ENCODE results near the gene SLC6A20. TPM values are rescaled to one million over a fixed set of nuclear protein-coding genes. Genes with fewer than 3 reads are reported as not detected.
"Not testable (repeated sequence)": the region's sequence is repeated elsewhere in the genome, so short reads cannot be mapped to it uniquely, and the experiment has no call there.

The SLC6A20 gene
- total RNA-seq, 1 donor from 2014 or later: not detected

- Mint-ChIP-seq H3K36me3 (ENCODE audit: low read depth) (no peaks in the 10 kb centered on the region), H3K9me3 (no peaks in the 10 kb centered on the region), H3K27ac (no peak overlapping the region), H3K27me3 (no peaks in the 10 kb centered on the region), H3K4me3 (no peak overlapping the region), H3K4me1 (peaks cover 3% of the 10 kb centered on the region)
- TF ChIP-seq CTCF (IDR thresholded peaks at IDR 0.05): no peak
- intact Hi-C loops (cut with micrococcal nuclease): loop anchor here (1.0 to 10.0 kb wide), 6 partner anchors 71 to 682 kb away; partner anchors contain the start of gene CCR5
- DNase-seq (no peak), ATAC-seq (ENCODE audit: low read depth) (no peak)
- ChIA-PET POLR2A (interaction anchor here (0.6 kb wide), 1 partner anchor 258 kb away, joined by 3 read pairs; no protein-coding TSS in a partner anchor), CTCF (interaction anchor here (0.9 to 4.9 kb wide), 4 partner anchors 16 to 326 kb away, joined by 3 to 50 read pairs (median 4); no protein-coding TSS in a partner anchor)
These were observed 35.2 kb downstream of the SLC6A20 start for GRCh38 chr3:45760878-45761711.

DNA sequence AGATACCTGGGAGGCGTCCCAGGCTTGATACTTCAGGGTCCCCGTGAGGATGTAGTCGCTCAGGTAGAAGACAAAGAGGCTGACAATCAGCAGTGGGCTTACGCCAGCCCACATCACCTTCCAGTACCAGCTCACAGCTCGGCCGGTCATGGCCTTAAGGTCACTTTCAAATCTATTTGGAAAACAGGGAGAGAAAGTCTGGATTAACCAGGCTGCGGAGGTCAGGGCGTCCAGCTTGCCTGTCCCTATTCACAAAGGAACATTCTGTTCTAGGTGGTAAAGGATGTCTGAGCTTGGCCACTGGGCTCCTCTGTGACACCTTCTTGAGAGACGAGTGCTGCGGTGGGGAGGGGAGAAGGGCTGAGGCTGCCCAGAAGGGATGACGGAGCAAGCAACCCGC lies 36.5 kb downstream of the SLC6A20 start:
- intact Hi-C loops (cut with micrococcal nuclease): loop anchor here (2.0 to 10.0 kb wide), 3 partner anchors 249 to 683 kb away; partner anchors contain the start of gene CCR5
- ChIA-PET CTCF (interaction anchor here (0.8 to 4.9 kb wide), 4 partner anchors 11 to 319 kb away, joined by 3 to 50 read pairs (median 3); no protein-coding TSS in a partner anchor), POLR2A (no interaction called here)
- H3K27ac Mint-ChIP-seq: no peak overlapping the region
- no peaks in the 10 kb centered on the region for H3K36me3 Mint-ChIP-seq (ENCODE audit: low read depth)
- no peaks in the 10 kb centered on the region for H3K27me3 Mint-ChIP-seq
- ATAC-seq (ENCODE audit: low read depth) (no peak), DNase-seq (no peak)
- TF ChIP-seq CTCF (IDR thresholded peaks at IDR 0.05): no peak
- H3K4me3 Mint-ChIP-seq: no peak overlapping the region
- H3K9me3 Mint-ChIP-seq: no peaks in the 10 kb centered on the region
- peaks cover 3% of the 10 kb centered on the region for H3K4me1 Mint-ChIP-seq

DNA sequence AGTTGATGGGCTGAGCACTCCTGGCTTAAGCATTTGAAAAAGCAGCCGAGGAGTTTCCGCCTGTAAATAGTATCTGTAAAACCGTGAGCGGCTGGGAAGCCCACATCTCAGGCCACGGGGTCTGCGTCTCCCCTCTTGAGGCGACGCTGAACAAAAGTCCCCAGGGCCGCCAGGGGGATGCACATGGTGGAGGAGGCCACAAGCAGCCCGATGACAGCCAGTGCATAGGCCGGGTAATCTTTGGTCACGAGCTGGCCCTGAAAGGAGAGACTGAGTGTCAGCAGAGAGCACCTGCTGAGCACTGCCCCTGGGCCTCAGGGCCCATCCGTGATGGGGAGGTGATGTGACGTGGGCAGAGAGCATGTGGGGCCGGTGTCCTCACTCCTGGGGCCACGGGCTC lies 37.5 kb downstream of the SLC6A20 start:
- ChIA-PET POLR2A (no interaction called here), CTCF (interaction anchor here (1.0 to 4.9 kb wide), 2 partner anchors 171 to 320 kb away, joined by 3 to 50 read pairs; no protein-coding TSS in a partner anchor)
- ATAC-seq (ENCODE audit: low read depth): no peak
- Mint-ChIP-seq H3K27me3 (no peaks in the 10 kb centered on the region), H3K9me3 (no peaks in the 10 kb centered on the region), H3K4me1 (peaks cover 3% of the 10 kb centered on the region), H3K4me3 (no peak overlapping the region), H3K36me3 (ENCODE audit: low read depth) (no peaks in the 10 kb centered on the region), H3K27ac (no peak overlapping the region)
- no peak for TF ChIP-seq CTCF (IDR thresholded peaks at IDR 0.05)
- intact Hi-C loops (cut with micrococcal nuclease): no loop called here
- DNase-seq: no peak

DNA sequence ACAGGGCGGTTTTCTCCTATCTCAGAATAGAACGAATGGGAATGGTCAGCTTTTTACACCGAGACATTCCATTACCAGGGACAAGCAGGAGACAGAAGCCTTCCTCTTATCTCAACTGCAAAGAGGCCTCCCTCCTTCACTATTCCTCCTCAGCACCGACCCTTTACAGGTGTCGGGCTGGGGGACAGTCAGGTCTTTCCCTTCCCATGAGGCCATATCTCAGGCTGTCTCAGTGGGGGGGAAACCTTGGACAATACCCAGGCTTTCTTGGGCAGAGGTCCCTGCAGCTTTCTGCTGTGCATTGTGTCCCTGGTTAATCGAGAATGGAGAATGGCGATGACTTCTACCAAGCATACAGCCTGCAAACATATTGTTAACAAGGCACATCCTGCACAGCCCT lies 39.2 kb downstream of the SLC6A20 start:
- intact Hi-C loops (cut with micrococcal nuclease); H3K36me3 Mint-ChIP-seq (ENCODE audit: low read depth); H3K4me3 Mint-ChIP-seq; H3K27ac Mint-ChIP-seq; H3K4me1 Mint-ChIP-seq; H3K27me3 Mint-ChIP-seq; CTCF ChIA-PET; DNase-seq; POLR2A ChIA-PET; H3K9me3 Mint-ChIP-seq; ATAC-seq (ENCODE audit: low read depth): not testable (repeated sequence)

DNA sequence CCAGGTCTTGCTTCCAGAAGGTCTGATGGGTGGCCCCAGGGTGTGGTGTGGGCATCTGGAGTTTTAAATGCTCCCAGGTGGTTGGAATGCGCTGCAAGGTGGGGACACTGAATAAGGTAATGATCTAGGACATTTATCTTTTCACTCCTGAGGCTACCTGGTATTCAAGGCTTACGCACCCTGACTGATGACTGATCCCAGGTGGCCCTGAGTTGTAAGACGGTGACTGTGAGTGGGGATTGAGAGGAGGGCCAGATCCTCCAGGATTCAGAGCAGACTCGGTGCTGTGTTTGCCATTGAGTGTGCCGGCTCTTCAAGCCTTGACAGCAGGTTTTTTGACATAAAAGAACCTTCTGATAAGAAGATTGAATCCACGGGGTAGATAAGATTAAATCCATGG lies 40.3 kb downstream of the SLC6A20 start:
- no peaks in the 10 kb centered on the region for H3K9me3 Mint-ChIP-seq
- no peak overlapping the region for H3K27ac Mint-ChIP-seq
- no peak for TF ChIP-seq CTCF (IDR thresholded peaks at IDR 0.05)
- no peaks in the 10 kb centered on the region for H3K36me3 Mint-ChIP-seq (ENCODE audit: low read depth)
- DNase-seq (no peak), ATAC-seq (ENCODE audit: low read depth) (no peak)
- H3K4me1 Mint-ChIP-seq: no peaks in the 10 kb centered on the region
- ChIA-PET CTCF (no interaction called here), POLR2A (no interaction called here)
- no peak overlapping the region for H3K4me3 Mint-ChIP-seq
- intact Hi-C loops (cut with micrococcal nuclease): no loop called here
- no peaks in the 10 kb centered on the region for H3K27me3 Mint-ChIP-seq
